ENCODE measurements around the gene SIRT3.

SIRT3 gene

DNA sequence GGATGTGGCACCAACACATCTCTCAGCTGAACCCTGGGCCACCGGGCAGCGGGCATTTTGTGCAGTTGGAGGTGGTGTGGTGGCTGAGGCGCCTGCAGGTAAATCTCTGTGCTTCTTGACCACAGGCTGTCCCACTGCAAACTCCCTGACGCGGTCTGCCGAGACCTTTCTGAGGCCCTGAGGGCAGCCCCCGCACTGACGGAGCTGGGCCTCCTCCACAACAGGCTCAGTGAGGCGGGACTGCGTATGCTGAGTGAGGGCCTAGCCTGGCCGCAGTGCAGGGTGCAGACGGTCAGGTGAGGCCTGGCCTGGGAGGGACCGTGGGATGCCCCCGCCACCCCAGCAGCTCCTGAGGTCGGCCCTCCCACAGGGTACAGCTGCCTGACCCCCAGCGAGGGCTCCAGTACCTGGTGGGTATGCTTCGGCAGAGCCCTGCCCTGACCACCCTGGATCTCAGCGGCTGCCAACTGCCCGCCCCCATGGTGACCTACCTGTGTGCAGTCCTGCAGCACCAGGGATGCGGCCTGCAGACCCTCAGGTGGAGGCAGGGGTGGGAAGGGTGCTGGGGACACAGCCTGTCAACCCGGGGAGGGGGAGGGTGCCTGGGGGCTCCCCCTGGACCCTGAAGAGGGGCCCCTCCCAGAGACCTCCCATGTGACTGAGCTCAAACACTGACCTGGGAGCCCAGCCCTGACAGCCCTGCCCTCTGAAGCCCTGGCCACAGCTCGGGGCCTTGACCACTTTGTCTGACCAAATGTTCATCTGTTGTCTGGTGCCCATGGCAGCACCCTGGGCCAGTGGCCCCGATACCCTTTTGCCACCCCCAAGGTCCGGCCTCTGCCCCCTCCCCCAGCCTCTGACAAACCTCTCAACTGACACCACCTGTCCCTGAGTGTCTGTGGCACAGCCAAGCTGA is 48.2 kb upstream of the SIRT3 start:
- Histone ChIP-seq H3K36me3 (replicated peaks in 1 of 2; ENCODE audit: control insufficient read depth in 2 of 2, insufficient read depth in 2 of 2, low read length in 2 of 2) (no peaks in the 10 kb centered on the region), H3K14ac (ENCODE audit: low read length) (no peak overlapping the region), H3K23ac (ENCODE audit: low read depth, low read length, poor library complexity) (no peak overlapping the region), H4K91ac (ENCODE audit: low read depth, low read length, poor library complexity) (no peak overlapping the region), H2BK5ac (ENCODE audit: low read length) (peak overlapping the region; percentile 43), H2BK15ac (ENCODE audit: low read length) (peak overlapping the region; percentile 99), H3K4me3 (ENCODE audit: low read length in 2 of 2) (no peak overlapping the region), H3K4ac (ENCODE audit: low read length) (no peak overlapping the region), H3K27me3 (ENCODE audit: control insufficient read depth in 3 of 3, insufficient read depth in 3 of 3, low read depth in 1 of 3, low read length in 3 of 3) (peaks cover 0 to 14% (median 0%) of the 10 kb centered on the region in 3 experiments), H4K8ac (ENCODE audit: low read depth, low read length) (no peak overlapping the region), H3K4me1 (ENCODE audit: control insufficient read depth in 2 of 2, insufficient read depth in 1 of 2, low read depth in 1 of 2, low read length in 2 of 2) (peaks cover 14 to 23% of the 10 kb centered on the region in 2 donors), H2BK12ac (ENCODE audit: low read length) (peak overlapping the region; percentile 84), H3K9ac (ENCODE audit: low read depth, low read length, poor library complexity) (peak overlapping the region; percentile 39), H3K4me2 (ENCODE audit: insufficient read depth, low read length, poor library complexity, severe bottlenecking) (no peak overlapping the region), H2AK5ac (ENCODE audit: low read depth, low read length) (peak overlapping the region; percentile 88), H3K27ac (replicated peaks; ENCODE audit: low read length) (no peak overlapping the region), H3K18ac (ENCODE audit: low read length) (peak overlapping the region; percentile 86), H2BK120ac (ENCODE audit: low read depth, low read length) (peak overlapping the region; percentile 17), H2AFZ (ENCODE audit: low read length) (peak overlapping the region; percentile 15), H3K9me3 (replicated peaks in 1 of 2; ENCODE audit: control insufficient read depth in 2 of 2, insufficient read depth in 1 of 2, low read depth in 1 of 2, low read length in 2 of 2) (peaks cover 0 to 3% of the 10 kb centered on the region in 2 donors), H3K79me1 (ENCODE audit: low read depth, low read length) (peaks cover 2% of the 10 kb centered on the region)
- no peak for DNase-seq (ENCODE audit: low spot score)
- no CpG with 5 or more reads among the region's 24 CpGs for WGBS, 2 donors (ENCODE audit: extremely low coverage in 2 of 2, insufficient read length in 2 of 2, insufficient replicate concordance in 1 of 2)

- peak overlapping the region; percentile 86 for H3K18ac ChIP-seq (ENCODE audit: low read length)
- WGBS, 2 donors (ENCODE audit: extremely low coverage in 2 of 2, insufficient read length in 2 of 2, insufficient replicate concordance in 1 of 2): no CpG with 5 or more reads among the region's 23 CpGs
- peaks cover 0 to 3% of the 10 kb centered on the region in 2 donors for H3K9me3 ChIP-seq (replicated peaks in 1 of 2; ENCODE audit: control insufficient read depth in 2 of 2, insufficient read depth in 1 of 2, low read depth in 1 of 2, low read length in 2 of 2)
- no peak overlapping the region for H2BK15ac ChIP-seq (ENCODE audit: low read length)
- H4K91ac ChIP-seq (ENCODE audit: low read depth, low read length, poor library complexity): no peak overlapping the region
- H2BK5ac ChIP-seq (ENCODE audit: low read length): peak overlapping the region; percentile 43
- H3K23ac ChIP-seq (ENCODE audit: low read depth, low read length, poor library complexity): no peak overlapping the region
- H3K4ac ChIP-seq (ENCODE audit: low read length): no peak overlapping the region
- peak overlapping the region; percentile 18 for H2BK12ac ChIP-seq (ENCODE audit: low read length)
- no peak overlapping the region for H3K4me2 ChIP-seq (ENCODE audit: insufficient read depth, low read length, poor library complexity, severe bottlenecking)
- H3K9ac ChIP-seq (ENCODE audit: low read depth, low read length, poor library complexity): no peak overlapping the region
- H2BK120ac ChIP-seq (ENCODE audit: low read depth, low read length): no peak overlapping the region
- no peak overlapping the region for H3K4me3 ChIP-seq (ENCODE audit: low read length in 2 of 2)
- H2AK5ac ChIP-seq (ENCODE audit: low read depth, low read length): peak overlapping the region; percentile 88
- DNase-seq (ENCODE audit: low spot score): no peak
- peaks cover 2% of the 10 kb centered on the region for H3K79me1 ChIP-seq (ENCODE audit: low read depth, low read length)
- peaks cover 0 to 14% (median 0%) of the 10 kb centered on the region in 3 experiments for H3K27me3 ChIP-seq (ENCODE audit: control insufficient read depth in 3 of 3, insufficient read depth in 3 of 3, low read depth in 1 of 3, low read length in 3 of 3)
- peak overlapping the region; percentile 15 for H2AFZ ChIP-seq (ENCODE audit: low read length)
- no peak overlapping the region for H4K8ac ChIP-seq (ENCODE audit: low read depth, low read length)
- peaks cover 14 to 21% of the 10 kb centered on the region in 2 donors for H3K4me1 ChIP-seq (ENCODE audit: control insufficient read depth in 2 of 2, insufficient read depth in 1 of 2, low read depth in 1 of 2, low read length in 2 of 2)
- H3K27ac ChIP-seq (replicated peaks; ENCODE audit: low read length): no peak overlapping the region
- H3K14ac ChIP-seq (ENCODE audit: low read length): no peak overlapping the region
- no peaks in the 10 kb centered on the region for H3K36me3 ChIP-seq (replicated peaks in 1 of 2; ENCODE audit: control insufficient read depth in 2 of 2, insufficient read depth in 2 of 2, low read length in 2 of 2)
These were observed 47.4 kb upstream of the SIRT3 start for GRCh38 chr11:283405-284104.

DNA sequence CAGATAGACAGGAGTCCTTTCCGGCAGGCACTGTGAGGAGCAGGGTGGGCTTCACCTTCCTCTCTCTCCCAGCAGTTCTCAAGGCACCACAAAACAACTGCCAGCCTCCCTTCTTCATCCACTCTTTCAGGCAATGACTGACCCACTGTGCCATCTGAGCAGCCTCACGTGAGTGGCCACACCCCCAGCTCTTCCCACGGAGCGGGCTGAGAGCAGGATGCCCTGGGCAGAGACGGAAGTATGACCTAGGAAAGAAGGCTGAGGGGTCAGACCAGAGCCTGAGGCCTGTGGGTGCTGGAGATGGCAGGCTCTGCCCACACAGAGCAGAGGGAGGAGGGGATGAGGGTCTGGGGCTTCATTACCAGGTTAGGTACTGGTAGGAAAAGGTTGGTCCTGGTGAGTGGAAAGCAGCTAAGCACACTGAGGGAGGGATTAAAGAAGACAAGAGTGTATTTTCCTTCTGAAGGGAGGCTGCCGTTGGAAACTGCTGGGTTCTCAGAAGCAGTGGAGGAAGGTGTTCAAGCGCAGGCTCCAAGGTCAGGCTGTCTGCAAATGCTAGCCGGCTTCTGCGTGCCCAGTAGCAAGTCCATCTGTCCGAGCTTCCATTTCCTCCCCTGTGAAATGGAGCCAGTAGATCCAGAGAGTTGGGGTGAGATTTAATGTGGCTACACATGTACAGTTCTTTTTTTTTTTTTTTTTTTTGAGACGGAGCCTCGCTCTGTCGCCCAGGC is 46.7 kb upstream of the SIRT3 start:
- Histone ChIP-seq H3K27me3 (ENCODE audit: control insufficient read depth in 3 of 3, insufficient read depth in 3 of 3, low read depth in 1 of 3, low read length in 3 of 3) (peaks cover 0 to 6% (median 0%) of the 10 kb centered on the region in 3 experiments), H3K4me1 (ENCODE audit: control insufficient read depth in 2 of 2, insufficient read depth in 1 of 2, low read depth in 1 of 2, low read length in 2 of 2) (peaks cover 8 to 16% of the 10 kb centered on the region in 2 donors), H3K4me3 (ENCODE audit: low read length in 2 of 2) (no peak overlapping the region), H3K79me1 (ENCODE audit: low read depth, low read length) (no peaks in the 10 kb centered on the region), H3K4me2 (ENCODE audit: insufficient read depth, low read length, poor library complexity, severe bottlenecking) (no peak overlapping the region), H4K8ac (ENCODE audit: low read depth, low read length) (no peak overlapping the region), H3K14ac (ENCODE audit: low read length) (no peak overlapping the region), H3K9me3 (replicated peaks in 1 of 2; ENCODE audit: control insufficient read depth in 2 of 2, insufficient read depth in 1 of 2, low read depth in 1 of 2, low read length in 2 of 2) (peaks cover 0 to 3% of the 10 kb centered on the region in 2 donors), H2AK5ac (ENCODE audit: low read depth, low read length) (peak overlapping the region; percentile 2), H3K4ac (ENCODE audit: low read length) (no peak overlapping the region), H3K23ac (ENCODE audit: low read depth, low read length, poor library complexity) (no peak overlapping the region), H2BK12ac (ENCODE audit: low read length) (peak overlapping the region; percentile 41), H2BK5ac (ENCODE audit: low read length) (peak overlapping the region; percentile 16), H2BK15ac (ENCODE audit: low read length) (no peak overlapping the region), H2AFZ (ENCODE audit: low read length) (no peak overlapping the region), H3K36me3 (replicated peaks in 1 of 2; ENCODE audit: control insufficient read depth in 2 of 2, insufficient read depth in 2 of 2, low read length in 2 of 2) (no peaks in the 10 kb centered on the region), H4K91ac (ENCODE audit: low read depth, low read length, poor library complexity) (no peak overlapping the region), H3K27ac (replicated peaks; ENCODE audit: low read length) (no peak overlapping the region), H2BK120ac (ENCODE audit: low read depth, low read length) (no peak overlapping the region), H3K9ac (ENCODE audit: low read depth, low read length, poor library complexity) (peak overlapping the region; percentile 10), H3K18ac (ENCODE audit: low read length) (peak overlapping the region; percentile 79)
- WGBS, 2 donors (ENCODE audit: extremely low coverage in 2 of 2, insufficient read length in 2 of 2, insufficient replicate concordance in 1 of 2): no CpG with 5 or more reads among the region's 13 CpGs
- no peak for DNase-seq (ENCODE audit: low spot score)
